DMS53 (cell line): ENCODE data around the gene TMEM218.
"Not testable (repeated sequence)": the region's sequence is repeated elsewhere in the genome, so short reads cannot be mapped to it uniquely, and the experiment has no call there.

Experiments
- DNase-seq: peaks from one replicate; lab custom pipeline; 2025; lab: John Stamatoyannopoulos, UW

TMEM218 gene

GRCh38 chr11:125090151-125090550 is 21.3 kb downstream of the TMEM218 start:
- not testable (repeated sequence) for DNase-seq

GRCh38 chr11:125089481-125089880 is 21.9 kb downstream of the TMEM218 start:
- DNase-seq, result not testable (repeated sequence)

GRCh38 chr11:125088576-125089455 is 22.6 kb downstream of the TMEM218 start:
- DNase-seq, result peak; percentile 19

- DNase-seq, result no peak
These were observed 23.3 kb downstream of the TMEM218 start for GRCh38 chr11:125088123-125088522.

- no peak for DNase-seq
These were observed 24.7 kb downstream of the TMEM218 start for GRCh38 chr11:125086633-125087296.

- no peak for DNase-seq
These were observed 25.9 kb downstream of the TMEM218 start for GRCh38 chr11:125085301-125086081.

GRCh38 chr11:125084761-125085231 is 26.6 kb downstream of the TMEM218 start:
- no peak for DNase-seq

GRCh38 chr11:125084057-125084416 is 27.4 kb downstream of the TMEM218 start:
- DNase-seq, result no peak

GRCh38 chr11:125083312-125084056 is 27.9 kb downstream of the TMEM218 start:
- DNase-seq, result no peak

- DNase-seq, result no peak
These were observed 28.7 kb downstream of the TMEM218 start for GRCh38 chr11:125082611-125083311.

GRCh38 chr11:125082040-125082439 is 29.4 kb downstream of the TMEM218 start:
- no peak for DNase-seq

- no peak for DNase-seq
These were observed 30.2 kb downstream of the TMEM218 start for GRCh38 chr11:125081098-125081798.

GRCh38 chr11:125080531-125080911 is 30.9 kb downstream of the TMEM218 start:
- DNase-seq, result no peak

GRCh38 chr11:125079878-125080530 is 31.4 kb downstream of the TMEM218 start:
- no peak for DNase-seq

- no peak for DNase-seq
These were observed 32.1 kb downstream of the TMEM218 start for GRCh38 chr11:125079151-125079877.

GRCh38 chr11:125078516-125079140 is 32.8 kb downstream of the TMEM218 start:
- no peak for DNase-seq

- no peak for DNase-seq
These were observed 33.4 kb downstream of the TMEM218 start for GRCh38 chr11:125078016-125078415.

GRCh38 chr11:125076378-125076945 is 35.0 kb downstream of the TMEM218 start:
- no peak for DNase-seq
